ENCODE measurements around the gene MASP1. TPM values are rescaled to one million over a fixed set of nuclear protein-coding genes. Genes with fewer than 3 reads are reported as not detected.

MASP1 gene
- total RNA-seq, 1 donor from 2014 or later: 2.6 TPM

DNA sequence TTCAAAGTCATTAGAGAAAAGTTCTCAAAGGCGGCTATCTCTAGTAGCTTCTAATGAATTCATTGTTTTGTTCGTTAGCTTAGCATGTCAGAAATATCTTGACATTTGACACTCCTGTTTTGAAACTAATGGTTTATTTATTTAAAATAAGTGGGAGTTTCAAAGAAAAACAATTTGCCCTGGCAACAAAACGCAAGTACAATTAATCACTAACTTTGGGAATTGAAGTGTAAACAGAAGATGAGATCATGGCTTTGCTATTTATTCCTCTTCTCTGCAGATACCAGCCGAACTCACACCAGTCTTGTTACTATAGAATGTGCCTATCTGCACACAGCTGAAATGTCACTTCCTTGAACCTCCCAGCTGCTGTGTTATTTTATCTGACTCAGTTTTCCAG is 27.5 kb downstream of the MASP1 start:
- H3K9me3 ChIP-seq: no peaks in the 10 kb centered on the region
- no peaks in the 10 kb centered on the region for H3K27me3 ChIP-seq
- peaks cover 0 to 7% of the 10 kb centered on the region in 2 donors for H3K4me1 ChIP-seq
- no peak for DNase-seq (ENCODE audit: low spot score in 2 of 2)
- TF ChIP-seq, protein P1, sequence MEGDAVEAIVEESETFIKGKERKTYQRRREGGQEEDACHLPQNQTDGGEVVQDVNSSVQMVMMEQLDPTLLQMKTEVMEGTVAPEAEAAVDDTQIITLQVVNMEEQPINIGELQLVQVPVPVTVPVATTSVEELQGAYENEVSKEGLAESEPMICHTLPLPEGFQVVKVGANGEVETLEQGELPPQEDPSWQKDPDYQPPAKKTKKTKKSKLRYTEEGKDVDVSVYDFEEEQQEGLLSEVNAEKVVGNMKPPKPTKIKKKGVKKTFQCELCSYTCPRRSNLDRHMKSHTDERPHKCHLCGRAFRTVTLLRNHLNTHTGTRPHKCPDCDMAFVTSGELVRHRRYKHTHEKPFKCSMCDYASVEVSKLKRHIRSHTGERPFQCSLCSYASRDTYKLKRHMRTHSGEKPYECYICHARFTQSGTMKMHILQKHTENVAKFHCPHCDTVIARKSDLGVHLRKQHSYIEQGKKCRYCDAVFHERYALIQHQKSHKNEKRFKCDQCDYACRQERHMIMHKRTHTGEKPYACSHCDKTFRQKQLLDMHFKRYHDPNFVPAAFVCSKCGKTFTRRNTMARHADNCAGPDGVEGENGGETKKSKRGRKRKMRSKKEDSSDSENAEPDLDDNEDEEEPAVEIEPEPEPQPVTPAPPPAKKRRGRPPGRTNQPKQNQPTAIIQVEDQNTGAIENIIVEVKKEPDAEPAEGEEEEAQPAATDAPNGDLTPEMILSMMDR (IDR thresholded peaks at IDR 0.05): no peak
- no peaks in the 10 kb centered on the region for H3K36me3 ChIP-seq
- intact Hi-C loops (cut with DNase I): no loop called here
- no peak overlapping the region for H3K4me3 ChIP-seq
- H3K27ac ChIP-seq: no peak overlapping the region

DNA sequence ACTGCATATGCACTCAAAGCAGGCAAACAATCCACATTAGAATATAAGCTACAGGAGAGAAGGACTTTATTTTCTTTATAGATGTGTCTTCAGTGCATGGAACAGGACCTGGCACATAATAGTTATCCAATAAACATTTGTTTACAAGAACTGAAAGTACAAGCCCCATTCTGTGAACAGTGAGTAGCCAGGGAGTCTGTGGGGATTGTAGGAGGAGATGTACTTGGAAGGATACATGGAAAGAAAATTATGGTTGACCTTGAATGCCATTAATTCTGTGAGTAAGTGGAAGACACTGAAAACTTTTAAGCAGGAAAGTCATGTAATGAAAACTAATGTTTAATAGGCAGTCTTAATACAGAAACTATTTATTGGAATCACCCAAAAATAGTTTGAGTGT is 28.3 kb downstream of the MASP1 start:
- Histone ChIP-seq H3K9me3 (no peaks in the 10 kb centered on the region), H3K36me3 (no peaks in the 10 kb centered on the region), H3K4me3 (no peak overlapping the region), H3K27ac (no peak overlapping the region), H3K4me1 (peaks cover 0 to 7% of the 10 kb centered on the region in 2 donors), H3K27me3 (no peaks in the 10 kb centered on the region)
- intact Hi-C loops (cut with DNase I): no loop called here
- TF ChIP-seq, protein P1 (IDR thresholded peaks at IDR 0.05): no peak
- no peak for DNase-seq (ENCODE audit: low spot score in 2 of 2)

DNA sequence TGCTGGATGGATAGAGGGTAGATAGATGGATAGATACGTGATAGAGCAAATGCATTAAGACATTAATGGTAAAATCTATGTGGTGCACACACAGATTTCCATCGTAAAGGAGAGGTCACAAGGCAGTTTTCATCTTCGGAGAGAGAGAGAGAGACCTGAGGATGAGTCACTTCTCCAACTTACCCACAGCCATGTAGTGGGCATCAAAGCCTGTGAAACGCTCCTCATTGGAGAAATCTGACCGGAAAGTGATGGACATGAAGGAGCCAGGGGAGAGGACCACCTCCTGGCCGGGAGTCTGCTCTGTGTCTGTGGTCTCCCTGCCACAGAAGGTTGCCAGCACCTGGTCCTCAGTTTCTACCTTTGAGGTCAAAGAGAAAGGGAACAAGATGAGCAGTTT is 29.2 kb downstream of the MASP1 start:
- Histone ChIP-seq H3K36me3 (no peaks in the 10 kb centered on the region), H3K9me3 (no peaks in the 10 kb centered on the region), H3K4me3 (no peak overlapping the region), H3K27ac (no peak overlapping the region), H3K4me1 (peaks cover 0 to 7% of the 10 kb centered on the region in 2 donors), H3K27me3 (no peaks in the 10 kb centered on the region)
- intact Hi-C loops (cut with DNase I): no loop called here
- TF ChIP-seq, protein P1 (IDR thresholded peaks at IDR 0.05): no peak
- no peak for DNase-seq (ENCODE audit: low spot score in 2 of 2)

DNA sequence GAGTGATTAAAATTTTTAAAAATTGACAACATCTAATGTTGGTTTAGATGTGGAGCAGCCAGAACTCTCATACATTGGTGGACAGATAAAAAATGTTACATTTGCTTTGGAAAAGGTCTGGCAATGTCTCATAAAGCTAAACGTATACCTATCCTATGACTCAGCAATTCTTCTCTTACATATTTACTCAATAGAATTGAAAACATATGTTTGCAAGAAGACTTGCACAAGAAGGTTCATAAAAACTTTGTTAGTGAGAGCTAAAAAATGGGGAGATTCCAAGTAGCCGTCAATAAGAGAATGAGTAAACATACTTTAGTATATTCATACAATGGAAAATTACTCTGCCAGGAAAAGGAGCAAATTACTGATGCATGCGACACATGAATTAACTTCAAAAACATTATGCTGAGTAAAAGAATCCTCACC is 30.0 kb downstream of the MASP1 start:
- intact Hi-C loops (cut with DNase I): no loop called here

DNA sequence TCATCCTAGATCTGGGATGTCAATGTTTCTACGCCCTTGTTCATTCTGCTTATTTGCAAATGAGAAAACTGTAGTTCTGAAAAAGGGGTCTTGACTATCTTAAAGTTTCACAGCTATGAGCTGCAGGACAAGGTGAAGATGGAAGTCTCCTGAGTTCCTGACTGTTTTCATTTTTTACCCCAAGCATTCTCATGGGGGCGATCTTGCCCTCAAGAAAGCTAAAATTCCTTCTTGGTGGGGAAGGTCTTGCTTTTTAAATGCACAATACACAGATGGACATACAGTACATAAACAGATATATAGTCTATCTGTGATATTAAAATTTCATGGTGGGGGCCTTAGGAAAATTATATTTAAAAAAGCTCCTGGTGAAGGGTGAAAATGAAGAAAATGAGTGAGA is 32.4 kb downstream of the MASP1 start:
- intact Hi-C loops (cut with DNase I): no loop called here
- Histone ChIP-seq H3K9me3 (no peaks in the 10 kb centered on the region), H3K4me1 (no peaks in the 10 kb centered on the region), H3K27ac (no peak overlapping the region), H3K4me3 (no peak overlapping the region), H3K27me3 (no peaks in the 10 kb centered on the region), H3K36me3 (no peaks in the 10 kb centered on the region)
- TF ChIP-seq, protein P1 (IDR thresholded peaks at IDR 0.05): no peak
- DNase-seq (ENCODE audit: low spot score in 2 of 2): no peak

More for the DNA sequence above, 30.0 kb downstream of the MASP1 start:
- TF ChIP-seq, protein P1 (IDR thresholded peaks at IDR 0.05): no peak
- Histone ChIP-seq H3K27ac (no peak overlapping the region), H3K4me1 (peaks cover 0 to 7% of the 10 kb centered on the region in 2 donors), H3K9me3 (no peaks in the 10 kb centered on the region), H3K4me3 (no peak overlapping the region), H3K27me3 (no peaks in the 10 kb centered on the region), H3K36me3 (no peaks in the 10 kb centered on the region)
- no peak for DNase-seq (ENCODE audit: low spot score in 2 of 2)
